Measurements from ENCODE around the gene DNMT3L. TPM values are rescaled to one million over a fixed set of nuclear protein-coding genes. Genes with fewer than 3 reads are reported as not detected.

Gene DNMT3L
- total RNA-seq, 1 donor from 2014 or later: not detected

DNA sequence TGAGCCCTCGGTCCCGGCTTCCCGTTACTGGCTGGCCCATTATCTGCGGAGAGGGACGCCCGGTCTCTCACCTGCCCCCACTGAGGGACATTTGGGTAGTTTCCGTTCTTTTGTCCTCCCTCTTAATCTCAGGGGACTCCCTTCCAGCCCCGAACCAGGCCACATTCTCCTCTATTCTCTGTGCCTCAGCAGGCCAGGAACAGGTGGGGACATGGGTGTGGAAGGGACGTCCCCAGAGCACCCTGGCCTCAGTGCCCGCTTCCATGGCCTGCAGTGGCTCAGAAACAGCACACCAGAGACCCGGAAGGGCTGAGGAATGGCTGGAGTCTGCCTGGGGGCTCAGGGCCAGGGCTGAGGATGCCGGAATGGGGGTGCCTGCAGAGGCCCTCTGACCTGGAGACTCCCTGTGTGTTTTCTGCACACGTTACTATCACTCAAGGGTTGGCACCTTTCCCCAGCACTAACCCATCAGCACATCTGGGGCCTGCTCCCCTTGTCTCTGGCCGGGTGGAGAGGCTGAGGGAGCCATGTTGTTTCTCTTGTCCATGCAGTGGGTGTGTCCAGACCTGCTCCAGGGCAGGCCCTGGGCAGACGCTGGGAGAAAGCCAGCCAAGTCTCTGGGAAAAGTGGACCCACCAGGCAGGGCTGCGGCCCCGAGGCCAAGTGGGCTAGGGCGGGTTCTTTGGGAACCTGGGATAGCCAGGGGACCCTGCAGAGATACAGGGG is 10.0 kb upstream of the DNMT3L start:
- no peak for DNase-seq (ENCODE audit: low spot score, unreplicated experiment)
- TF ChIP-seq, protein P1, sequence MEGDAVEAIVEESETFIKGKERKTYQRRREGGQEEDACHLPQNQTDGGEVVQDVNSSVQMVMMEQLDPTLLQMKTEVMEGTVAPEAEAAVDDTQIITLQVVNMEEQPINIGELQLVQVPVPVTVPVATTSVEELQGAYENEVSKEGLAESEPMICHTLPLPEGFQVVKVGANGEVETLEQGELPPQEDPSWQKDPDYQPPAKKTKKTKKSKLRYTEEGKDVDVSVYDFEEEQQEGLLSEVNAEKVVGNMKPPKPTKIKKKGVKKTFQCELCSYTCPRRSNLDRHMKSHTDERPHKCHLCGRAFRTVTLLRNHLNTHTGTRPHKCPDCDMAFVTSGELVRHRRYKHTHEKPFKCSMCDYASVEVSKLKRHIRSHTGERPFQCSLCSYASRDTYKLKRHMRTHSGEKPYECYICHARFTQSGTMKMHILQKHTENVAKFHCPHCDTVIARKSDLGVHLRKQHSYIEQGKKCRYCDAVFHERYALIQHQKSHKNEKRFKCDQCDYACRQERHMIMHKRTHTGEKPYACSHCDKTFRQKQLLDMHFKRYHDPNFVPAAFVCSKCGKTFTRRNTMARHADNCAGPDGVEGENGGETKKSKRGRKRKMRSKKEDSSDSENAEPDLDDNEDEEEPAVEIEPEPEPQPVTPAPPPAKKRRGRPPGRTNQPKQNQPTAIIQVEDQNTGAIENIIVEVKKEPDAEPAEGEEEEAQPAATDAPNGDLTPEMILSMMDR (IDR thresholded peaks at IDR 0.05; ENCODE audit: unreplicated experiment): no peak
- H3K9me3 Mint-ChIP-seq (ENCODE audit: low read depth): peaks cover 4% of the 10 kb centered on the region
- peaks cover 6% of the 10 kb centered on the region for H3K27me3 Mint-ChIP-seq
- H3K36me3 Mint-ChIP-seq (ENCODE audit: insufficient read depth): no peaks in the 10 kb centered on the region
- H3K4me3 Mint-ChIP-seq (ENCODE audit: low read depth): no peak overlapping the region
- H3K4me1 Mint-ChIP-seq (ENCODE audit: low read depth): no peaks in the 10 kb centered on the region
- no peak overlapping the region for H3K27ac Mint-ChIP-seq

DNA sequence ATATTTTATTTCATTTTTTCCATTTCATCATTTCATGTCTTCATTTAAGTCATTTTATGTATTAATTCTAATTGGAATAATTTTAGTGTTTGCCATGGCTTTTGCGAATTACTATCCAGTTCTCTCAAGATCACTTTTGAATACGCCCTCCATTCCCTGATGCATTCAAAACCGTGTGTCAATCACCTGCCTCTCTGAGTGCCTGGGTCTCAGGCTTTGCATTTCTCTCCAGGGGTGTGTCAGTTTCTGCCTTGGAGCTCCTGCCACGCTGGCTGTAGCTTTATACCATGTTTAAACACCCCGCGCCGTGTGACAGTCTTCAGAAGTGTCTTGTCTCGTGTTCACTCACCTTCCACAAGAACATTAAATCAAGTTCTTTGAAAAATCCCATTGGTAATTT is 7.4 kb upstream of the DNMT3L start:
- no peak overlapping the region for H3K27ac Mint-ChIP-seq

DNA sequence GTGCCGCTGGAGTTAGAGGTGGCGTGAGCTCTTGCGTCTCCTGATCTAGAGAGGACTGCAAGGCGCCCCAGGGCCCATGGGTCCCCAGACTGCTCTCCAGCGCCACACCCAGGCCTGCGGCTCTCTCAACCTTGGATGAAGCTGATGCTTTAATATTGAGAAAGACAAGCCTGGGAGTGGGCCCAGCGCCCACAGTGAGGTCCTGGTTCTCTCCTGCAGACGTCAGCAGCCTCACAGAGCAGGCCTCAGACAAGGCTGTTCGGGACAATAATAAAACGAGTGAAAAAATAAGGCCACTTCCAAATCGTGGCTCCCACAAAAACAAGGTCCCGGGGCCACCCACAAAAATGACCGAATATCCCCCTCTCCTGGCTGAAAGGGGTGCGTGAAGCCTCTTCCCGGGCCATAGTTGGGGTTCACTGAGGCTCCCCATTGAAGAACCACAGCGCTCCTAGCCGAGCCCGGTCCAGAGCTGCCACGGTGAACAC is 6.0 kb upstream of the DNMT3L start:
- Mint-ChIP-seq H3K36me3 (ENCODE audit: insufficient read depth) (no peaks in the 10 kb centered on the region), H3K4me3 (ENCODE audit: low read depth) (no peak overlapping the region), H3K27ac (no peak overlapping the region), H3K4me1 (ENCODE audit: low read depth) (peaks cover 2% of the 10 kb centered on the region), H3K9me3 (ENCODE audit: low read depth) (no peaks in the 10 kb centered on the region), H3K27me3 (no peaks in the 10 kb centered on the region)
- TF ChIP-seq, protein P1 (IDR thresholded peaks at IDR 0.05; ENCODE audit: unreplicated experiment): no peak
- DNase-seq (ENCODE audit: low spot score, unreplicated experiment): no peak

More for the DNA sequence above, 7.4 kb upstream of the DNMT3L start:
- H3K9me3 Mint-ChIP-seq (ENCODE audit: low read depth): no peaks in the 10 kb centered on the region
- TF ChIP-seq, protein P1 (IDR thresholded peaks at IDR 0.05; ENCODE audit: unreplicated experiment): no peak
- H3K36me3 Mint-ChIP-seq (ENCODE audit: insufficient read depth): no peaks in the 10 kb centered on the region
- no peak overlapping the region for H3K4me3 Mint-ChIP-seq (ENCODE audit: low read depth)
- H3K27me3 Mint-ChIP-seq: no peaks in the 10 kb centered on the region
- no peak for DNase-seq (ENCODE audit: low spot score, unreplicated experiment)
- H3K4me1 Mint-ChIP-seq (ENCODE audit: low read depth): no peaks in the 10 kb centered on the region

DNA sequence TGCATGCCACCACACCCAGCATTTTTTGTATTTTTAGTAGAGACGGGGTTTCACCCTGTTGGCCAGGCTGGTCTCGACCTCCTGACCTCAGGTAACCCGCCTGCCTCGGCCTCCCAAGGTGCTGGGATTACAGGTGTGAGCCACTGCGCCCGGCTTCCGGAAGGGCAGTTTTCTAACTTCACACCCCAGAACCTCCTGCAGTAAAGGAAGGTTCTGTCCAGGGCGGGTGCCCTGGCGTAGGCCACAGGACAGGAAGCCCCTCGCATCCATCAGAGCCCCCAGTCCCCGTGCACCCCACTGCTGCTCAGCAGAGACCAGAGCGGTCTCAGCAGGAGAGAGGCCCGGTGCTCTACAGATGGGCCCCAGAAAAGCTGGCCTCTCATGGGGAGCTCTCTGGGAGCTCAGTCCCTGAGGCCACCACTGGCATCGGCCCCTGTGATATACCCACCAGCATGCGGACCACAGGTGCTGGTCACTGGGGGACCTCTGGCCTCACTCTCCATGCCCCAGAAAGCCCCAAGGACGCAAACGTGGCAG is 4.1 kb upstream of the DNMT3L start:
- peaks cover 2% of the 10 kb centered on the region for H3K4me1 Mint-ChIP-seq (ENCODE audit: low read depth)
- TF ChIP-seq, protein P1 (IDR thresholded peaks at IDR 0.05; ENCODE audit: unreplicated experiment): no peak
- DNase-seq (ENCODE audit: low spot score, unreplicated experiment): no peak

DNA sequence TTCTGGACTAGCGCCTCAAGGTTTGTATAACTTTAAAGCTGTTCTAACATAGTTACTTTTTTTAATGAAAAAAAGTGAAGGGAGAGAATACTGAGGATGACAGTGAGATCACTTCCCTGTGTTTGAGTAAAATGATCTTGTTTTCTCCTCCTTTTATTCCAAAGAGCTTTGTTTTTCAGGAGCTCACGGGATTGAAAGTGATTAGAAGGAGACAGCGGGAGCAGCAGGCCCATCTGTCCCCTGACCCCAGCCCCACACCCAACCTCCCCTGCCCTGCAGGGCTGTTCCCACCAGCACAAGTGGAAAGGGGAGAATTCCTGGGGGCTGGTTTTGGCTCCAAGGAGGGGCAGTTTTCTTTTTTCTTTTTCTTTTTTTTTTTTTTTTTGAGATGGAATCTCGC is 2.1 kb upstream of the DNMT3L start:
- Mint-ChIP-seq H3K27ac (peak overlapping the region; percentile 78), H3K9me3 (ENCODE audit: low read depth) (no peaks in the 10 kb centered on the region), H3K36me3 (ENCODE audit: insufficient read depth) (no peaks in the 10 kb centered on the region), H3K27me3 (peaks cover 12% of the 10 kb centered on the region), H3K4me1 (ENCODE audit: low read depth) (peaks cover 2% of the 10 kb centered on the region), H3K4me3 (ENCODE audit: low read depth) (no peak overlapping the region)
- TF ChIP-seq, protein P1 (IDR thresholded peaks at IDR 0.05; ENCODE audit: unreplicated experiment): no peak
- DNase-seq (ENCODE audit: low spot score, unreplicated experiment): no peak

More for the DNA sequence above, 4.1 kb upstream of the DNMT3L start:
- no peak overlapping the region for H3K4me3 Mint-ChIP-seq (ENCODE audit: low read depth)
- no peaks in the 10 kb centered on the region for H3K27me3 Mint-ChIP-seq
- H3K36me3 Mint-ChIP-seq (ENCODE audit: insufficient read depth): no peaks in the 10 kb centered on the region
- H3K9me3 Mint-ChIP-seq (ENCODE audit: low read depth): no peaks in the 10 kb centered on the region
- H3K27ac Mint-ChIP-seq: no peak overlapping the region
